GM12872 (cell line): Measurements from ENCODE around the gene LIME1.

Experiments
- CTCF ChIP-seq: IDR thresholded peaks from 3 replicates; pipeline ENCODE4 v1.5.1; 2011; ENCODE audit warnings: low read depth, mild to moderate bottlenecking, low read length, moderate library complexity; ENCODE audit not compliant: insufficient read depth

Gene LIME1

GRCh38 chr20:63695424-63696305, 40.8 kb upstream of the LIME1 start:
- no peak for TF ChIP-seq CTCF

GRCh38 chr20:63696306-63696627, 40.2 kb upstream of the LIME1 start:
- no peak for TF ChIP-seq CTCF

GRCh38 chr20:63696628-63697356, 39.7 kb upstream of the LIME1 start, which contains the start of gene TNFRSF6B:
Gene TNFRSF6B, plus strand, starts transcription at chr20:63696652. Its CDS starts 116 bp downstream, at chr20:63696768.
- TF ChIP-seq CTCF = no peak

- TF ChIP-seq CTCF = no peak
Measured at GRCh38 chr20:63697357-63697867, 39.1 kb upstream of the LIME1 start.

GRCh38 chr20:63697868-63698545, 38.5 kb upstream of the LIME1 start:
- TF ChIP-seq CTCF = no peak

GRCh38 chr20:63698739-63699465, 37.6 kb upstream of the LIME1 start:
- 0 out of 3 replicates have a peak, but pooled peaks have one; percentile 3 for TF ChIP-seq CTCF
